GM23338 (cell line): ENCODE data around the gene ASB1. TPM values are rescaled to one million over a fixed set of nuclear protein-coding genes. Genes with fewer than 3 reads are reported as not detected.

ENCODE experiments used
- ATAC-seq: fragments of 200-7000 bp; cut with Tn5 transposase; 3 replicates; pipeline ENCODE4 v1.9.1; 2020
- DNase-seq: peaks from one replicate; pipeline ENCODE4 v3.0.0-alpha.2; 2015; ENCODE audit warnings: low spot score
- H2AFZ ChIP-seq: fragments of 200-600 bp; sonication (generic); 2 replicates; pipeline ENCODE4 v1.8.0; 2016; ENCODE audit warnings: antibody characterized with exemption, mild to moderate bottlenecking, moderate library complexity
- H3F3A ChIP-seq: fragments of 200-600 bp; sonication (generic); replicated peaks from 2 replicates; pipeline ENCODE4 v1.8.0; 2017; ENCODE audit warnings: antibody characterized with exemption, mixed run types, low read depth
- H3K27ac ChIP-seq: fragments of 200-600 bp; sonication (generic); 2 replicates; pipeline ENCODE4 v1.6.1; 2016; ENCODE audit warnings: low read depth
- H3K27me3 ChIP-seq: fragments of 200-600 bp; sonication (generic); 2 replicates; pipeline ENCODE4 v1.8.0; 2016; ENCODE audit warnings: mild to moderate bottlenecking, mixed run types, moderate library complexity; ENCODE audit not compliant: insufficient read depth
- H3K36me3 ChIP-seq: fragments of 200-600 bp; sonication (generic); 2 replicates; pipeline ENCODE4 v1.8.0; 2016; ENCODE audit warnings: mild to moderate bottlenecking; ENCODE audit not compliant: insufficient read depth
- H3K4me1 ChIP-seq: fragments of 200-600 bp; sonication (generic); 2 replicates; pipeline ENCODE4 v1.8.0; 2016; ENCODE audit warnings: mild to moderate bottlenecking, moderate library complexity; ENCODE audit not compliant: insufficient read depth
- H3K4me2 ChIP-seq: fragments of 200-600 bp; sonication (generic); 2 replicates; pipeline ENCODE4 v1.7.1; 2017; ENCODE audit warnings: mixed run types
- H3K4me3 ChIP-seq: fragments of 200-600 bp; sonication (generic); 2 replicates; pipeline ENCODE4 v1.6.1; 2016; ENCODE audit warnings: mixed run types
- H3K79me2 ChIP-seq: fragments of 200-600 bp; sonication (generic); replicated peaks from 2 replicates; pipeline ENCODE4 v1.8.0; 2017; ENCODE audit warnings: mild to moderate bottlenecking; ENCODE audit not compliant: insufficient read depth
- H3K9me2 ChIP-seq: fragments of 200-600 bp; sonication (generic); 2 replicates; pipeline ENCODE4 v1.8.0; 2017; ENCODE audit not compliant: insufficient read depth
- H4K20me1 ChIP-seq: fragments of 200-600 bp; sonication (generic); replicated peaks from 2 replicates; pipeline ENCODE4 v1.8.0; 2017; ENCODE audit warnings: mild to moderate bottlenecking; ENCODE audit not compliant: insufficient read depth
- H3K27ac Mint-ChIP-seq: 2 replicates; pipeline ENCODE4 v1.8.0; 2020; ENCODE audit warnings: inconsistent platforms, mild to moderate bottlenecking, moderate library complexity, mixed read lengths
- H3K27me3 Mint-ChIP-seq: 3 replicates; pipeline ENCODE4 v1.8.0; 2022; ENCODE audit warnings: low read depth, mild to moderate bottlenecking, moderate library complexity, mixed read lengths, inconsistent platforms; ENCODE audit not compliant: insufficient read depth, poor library complexity
- H3K36me3 Mint-ChIP-seq: 3 replicates; pipeline ENCODE4 v1.8.0; 2021; ENCODE audit warnings: low read depth, mild to moderate bottlenecking, inconsistent platforms, moderate library complexity, mixed read lengths
- H3K4me1 Mint-ChIP-seq: 3 replicates; pipeline ENCODE4 v1.8.0; 2020; ENCODE audit warnings: mild to moderate bottlenecking, inconsistent platforms, mixed read lengths
- H3K4me3 Mint-ChIP-seq: 3 replicates; pipeline ENCODE4 v1.8.0; 2021; ENCODE audit warnings: moderate library complexity, mild to moderate bottlenecking, inconsistent platforms, mixed read lengths
- H3K9me3 Mint-ChIP-seq: 3 replicates; pipeline ENCODE4 v1.8.0; 2020; ENCODE audit warnings: moderate library complexity, mild to moderate bottlenecking, inconsistent platforms, mixed read lengths
- CREB1 ChIP-seq: fragments of 250-450 bp; sonication (Bioruptor Pico); IDR thresholded peaks from 2 replicates; pipeline ENCODE4 v1.5.0; 2020; ENCODE audit warnings: low read depth, mild to moderate bottlenecking, moderate library complexity
- ETS1 ChIP-seq: IDR thresholded peaks from 2 replicates; pipeline ENCODE4 v1.6.1; 2016; ENCODE audit warnings: antibody characterized with exemption
- JUNB ChIP-seq: IDR thresholded peaks from one replicate; pipeline ENCODE4 v1.6.1; 2016; ENCODE audit warnings: antibody characterized with exemption; ENCODE audit not compliant: unreplicated experiment
- NANOG ChIP-seq: IDR thresholded peaks from 2 replicates; pipeline ENCODE4 v1.6.1; 2016; ENCODE audit warnings: antibody characterized with exemption, borderline replicate concordance
- POLR2AphosphoS5 ChIP-seq: IDR thresholded peaks from 2 replicates; pipeline ENCODE4 v1.6.1; 2016; ENCODE audit warnings: antibody characterized with exemption, low read depth
- ZNF114 ChIP-seq: fragments of 250-450 bp; sonication (Bioruptor Pico); IDR thresholded peaks from 2 replicates; pipeline ENCODE4 v1.5.0; 2020; ENCODE audit warnings: mild to moderate bottlenecking, moderate library complexity
- ZNF331 ChIP-seq: fragments of 250-450 bp; sonication (Bioruptor Pico); IDR thresholded peaks from 2 replicates; pipeline ENCODE4 v1.5.0; 2020; ENCODE audit warnings: low read depth, mild to moderate bottlenecking, moderate library complexity
- ZNF462 ChIP-seq: fragments of 250-450 bp; sonication (Bioruptor Pico); IDR thresholded peaks from 2 replicates; pipeline ENCODE4 v1.5.0; 2020; ENCODE audit warnings: mild to moderate bottlenecking, moderate library complexity
- polyA plus RNA-seq: library from polyadenylated mRNA; unstranded; fragments of >200 nt; fragmentation: Nextera tagmentation; extraction: Ambion mirVana; gene quantifications from 2 replicates; pipeline ENCODE4 v1.2.1, GENCODE V29; 2016
- total RNA-seq: library from RNA; depleted of rRNA; stranded (reverse); fragments of >200 nt; shearing (Covaris generic); gene quantifications from 2 replicates; pipeline ENCODE4 v1.2.3, GENCODE V29; 2014

The ASB1 gene
- total and polyA plus RNA-seq, 2 experiments from 2014 or later = 21.5 to 23.9 TPM

- TF ChIP-seq ZNF462 (CRISPR knock-in tag) (no peak), POLR2AphosphoS5 (no peak), ETS1 (no peak), ZNF331 (CRISPR knock-in tag) (no peak), ZNF114 (CRISPR knock-in tag) (no peak), NANOG (no peak)
Observed at GRCh38 chr2:238422940-238423339, 3.8 kb upstream of the ASB1 start (continued).

GRCh38 chr2:238423561-238424312 is 3.0 kb upstream of the ASB1 start:
- H3K4me3 Mint-ChIP-seq = no peak overlapping the region
- H3K9me3 Mint-ChIP-seq = peaks cover 3% of the 10 kb centered on the region; the same call in 1 of the 3 replicates
- H3K79me2 ChIP-seq = peaks cover 16% of the 10 kb centered on the region
- TF ChIP-seq ETS1 (no peak), CREB1 (CRISPR knock-in tag) (no peak), JUNB (no peak)

More at GRCh38 chr2:238423561-238424312, 3.0 kb upstream of the ASB1 start:
- Histone ChIP-seq H3K36me3 (no peaks in the 10 kb centered on the region), H3K9me2 (no peaks in the 10 kb centered on the region), H3F3A (no peaks in the 10 kb centered on the region), H3K27me3 (no peaks in the 10 kb centered on the region), H3K4me3 (no peak overlapping the region), H3K4me1 (peaks cover 25% of the 10 kb centered on the region), H4K20me1 (no peaks in the 10 kb centered on the region; the same call in 1 of the 2 replicates), H3K27ac (no peak overlapping the region), H3K4me2 (no peak overlapping the region), H2AFZ (no peak overlapping the region)
- ATAC-seq (no peak), DNase-seq (no peak)
- peaks cover 2% of the 10 kb centered on the region; the same call in 1 of the 3 replicates for H3K36me3 Mint-ChIP-seq
- H3K27ac Mint-ChIP-seq = no peak overlapping the region
- no peaks in the 10 kb centered on the region for H3K27me3 Mint-ChIP-seq
- H3K4me1 Mint-ChIP-seq = peaks cover 30% of the 10 kb centered on the region
